HepG2 (cell line): ENCODE data around the gene IL18RAP. TPM values are rescaled to one million over a fixed set of nuclear protein-coding genes. Genes with fewer than 3 reads are reported as not detected.

Experiments
- ATAC-seq: fragments of 200-7000 bp; cut with Tn5 transposase; 3 replicates; pipeline ENCODE4 v1.9.1; 2020; ENCODE audit warnings: mild to moderate bottlenecking, moderate library complexity
- BruUV-seq: library from RNA; stranded (reverse); fragments of 400-500 nt; replicated peaks from 2 replicates; lab custom pipeline; 2021; lab: Mats Ljungman, UMichigan
- CTCF ChIA-PET: fragments of 300-600 bp; formaldehyde crosslinking; extraction: SDS; loops from one replicate; lab custom pipeline; 2021; ENCODE audit warnings: low total read pairs, inconsistent platforms, low intra/inter-chr PET ratio; lab: Yijun Ruan, JAX
- POLR2A ChIA-PET: fragments of 350-600 bp; sonication (Branson Sonifier 250); formaldehyde crosslinking; loops from one replicate; lab custom pipeline; 2020; ENCODE audit warnings: antibody characterized with exemption, inconsistent platforms; lab: Yijun Ruan, JAX
- DNase-seq: peaks from one replicate; pipeline ENCODE4 v3.0.0-alpha.2; 2015; ENCODE audit warnings: low spot score
- FAIRE-seq: peaks from 3 replicates; lab custom pipeline; 2011; peaks lifted over from hg19 to GRCh38; lab: Jason Lieb, UNC
- H2AFZ ChIP-seq: one replicate; pipeline ENCODE4 v1.6.1; 2011; ENCODE audit warnings: low read length, inconsistent platforms
- H3K27ac ChIP-seq: fragments of 300-600 bp; 3 replicates; pipeline ENCODE4 v1.8.0; 2011; ENCODE audit warnings: mixed run types, mild to moderate bottlenecking, mixed read lengths, low read length, inconsistent platforms; ENCODE audit not compliant: insufficient read depth; ENCODE audit errors: extremely low read length
- H3K27me3 ChIP-seq, 2 experiments: fragments of 200-600 bp in 1 of 2; 2 replicates in 1 of 2; 3 replicates in 1 of 2; pipeline versions ENCODE4 v1.6.0 to v1.8.0; 2011; ENCODE audit warnings: low read length in 2 of 2, mild to moderate bottlenecking in 2 of 2, moderate library complexity in 2 of 2, inconsistent platforms in 1 of 2; ENCODE audit not compliant: insufficient read depth in 2 of 2, control insufficient read depth in 1 of 2
- H3K36me3 ChIP-seq, 2 experiments: fragments of 200-600 bp in 1 of 2; replicated peaks in 1 of 2; 2 replicates in 1 of 2; 3 replicates in 1 of 2; pipeline versions ENCODE4 v1.5.1 to v1.8.0; 2011; ENCODE audit warnings: low read length in 2 of 2, inconsistent platforms in 1 of 2; ENCODE audit not compliant: insufficient read depth in 2 of 2, control insufficient read depth in 1 of 2
- H3K4me1 ChIP-seq: 2 replicates; pipeline ENCODE4 v1.5.1; 2012; ENCODE audit warnings: low read length, inconsistent platforms; ENCODE audit not compliant: insufficient read depth
- H3K4me2 ChIP-seq: 2 replicates; pipeline ENCODE4 v1.6.0; 2011; ENCODE audit warnings: low read depth, low read length, inconsistent platforms
- H3K4me3 ChIP-seq, 3 experiments: fragments of 200-600 bp in 1 of 3; sonication (generic), shearing (Covaris generic) in 1 of 3; replicated peaks in 1 of 3; 2 replicates each; pipeline ENCODE4 v1.5.1; 2011 to 2016; ENCODE audit warnings: low read length in 3 of 3, inconsistent platforms in 2 of 3, low read depth in 2 of 3, mild to moderate bottlenecking in 2 of 3, control low read depth in 1 of 3, mixed read lengths in 1 of 3; ENCODE audit not compliant: insufficient read depth in 1 of 3
- H3K79me2 ChIP-seq: one replicate; pipeline ENCODE4 v1.6.1; 2011; ENCODE audit warnings: low read length, inconsistent platforms; ENCODE audit not compliant: insufficient read depth
- H3K9ac ChIP-seq: 2 replicates; pipeline ENCODE4 v1.6.0; 2011; ENCODE audit warnings: mild to moderate bottlenecking, low read depth, low read length, inconsistent platforms; ENCODE audit not compliant: insufficient read depth
- H3K9me3 ChIP-seq: 2 replicates; pipeline ENCODE4 v1.5.1; 2012; ENCODE audit warnings: mild to moderate bottlenecking, low read length
- H4K20me1 ChIP-seq: 2 replicates; pipeline ENCODE4 v1.6.0; 2011; ENCODE audit warnings: inconsistent platforms, mild to moderate bottlenecking, low read length, moderate library complexity; ENCODE audit not compliant: insufficient read depth
- AGO2 ChIP-seq: fragments of 200-400 bp; formaldehyde crosslinking; optimal IDR thresholded peaks from 2 replicates; pipeline ENCODE3; 2017; ENCODE audit warnings: mild to moderate bottlenecking, low read depth, low read length, moderate library complexity
- HOXA5 ChIP-seq: sonication (generic); formaldehyde crosslinking; IDR thresholded peaks from 2 replicates; pipeline ENCODE4 v1.4.0; 2020; ENCODE audit warnings: missing genetic modification reagents
- KDM1A ChIP-seq: IDR thresholded peaks from 2 replicates; pipeline ENCODE4 v1.6.1; 2016; ENCODE audit warnings: missing compliant biosample characterization
- MAFK ChIP-seq, 2 experiments: IDR thresholded peaks in 1 of 2; conservative IDR thresholded peaks in 1 of 2; 2 replicates each; pipeline ENCODE4 v1.6.1; 2011; ENCODE audit warnings: improper control_type of control experiment in 2 of 2, low read length in 2 of 2
- MTA3 ChIP-seq: sonication (generic); formaldehyde crosslinking; IDR thresholded peaks from 2 replicates; pipeline ENCODE4 v1.4.0; 2020; ENCODE audit warnings: missing genetic modification reagents
- NR2F2 ChIP-seq: IDR thresholded peaks from 2 replicates; pipeline ENCODE4 v1.6.1; 2012; ENCODE audit warnings: low read depth, inconsistent platforms, borderline replicate concordance
- SYNCRIP ChIP-seq: fragments of 200-400 bp; formaldehyde crosslinking; IDR thresholded peaks from 2 replicates; pipeline ENCODE4 v1.6.1; 2018; ENCODE audit warnings: mild to moderate bottlenecking, low read depth, low read length; ENCODE audit not compliant: insufficient read depth
- TSC22D2 ChIP-seq: sonication (generic); formaldehyde crosslinking; IDR thresholded peaks from 2 replicates; pipeline ENCODE4 v1.5.1; 2020; ENCODE audit warnings: missing genetic modification reagents, mild to moderate bottlenecking, borderline replicate concordance
- UBTF ChIP-seq: sonication (generic); formaldehyde crosslinking; IDR thresholded peaks from 2 replicates; pipeline ENCODE4 v1.4.0; 2020; ENCODE audit warnings: mild to moderate bottlenecking, missing genetic modification reagents
- ZBTB10 ChIP-seq: sonication (generic); formaldehyde crosslinking; IDR thresholded peaks from 2 replicates; pipeline ENCODE4 v1.4.0; 2020; ENCODE audit warnings: missing genetic modification reagents, borderline replicate concordance
- ZBTB39 ChIP-seq: sonication (generic); formaldehyde crosslinking; IDR thresholded peaks from 2 replicates; pipeline ENCODE4 v1.5.0; 2020; ENCODE audit warnings: missing genetic modification reagents
- ZFX ChIP-seq: sonication (generic); formaldehyde crosslinking; IDR thresholded peaks from 2 replicates; pipeline ENCODE4 v1.4.0; 2020; ENCODE audit warnings: mild to moderate bottlenecking, low read depth, missing genetic modification reagents, moderate library complexity
- ZNF143 ChIP-seq: sonication (generic); formaldehyde crosslinking; IDR thresholded peaks from 2 replicates; pipeline ENCODE4 v1.4.0; 2020; ENCODE audit warnings: missing genetic modification reagents
- ZNF317 ChIP-seq: sonication (generic); formaldehyde crosslinking; IDR thresholded peaks from 2 replicates; pipeline ENCODE4 v1.5.0; 2020; ENCODE audit warnings: mild to moderate bottlenecking, missing genetic modification reagents
- ZNF326 ChIP-seq: sonication (generic); formaldehyde crosslinking; IDR thresholded peaks from 2 replicates; pipeline ENCODE4 v1.4.0; 2020; ENCODE audit warnings: missing genetic modification reagents, borderline replicate concordance
- ZNF430 ChIP-seq: sonication (generic); formaldehyde crosslinking; IDR thresholded peaks from 2 replicates; pipeline ENCODE4 v1.9.0; 2021; ENCODE audit warnings: mild to moderate bottlenecking, missing genetic modification reagents
- ZNF546 ChIP-seq: sonication (generic); formaldehyde crosslinking; conservative IDR thresholded peaks from 2 replicates; pipeline ENCODE4 v1.8.1; 2023; ENCODE audit warnings: mild to moderate bottlenecking, missing genetic modification reagents
- ZNF605 ChIP-seq: sonication (generic); formaldehyde crosslinking; IDR thresholded peaks from 2 replicates; pipeline ENCODE4 v1.8.0; 2022; ENCODE audit warnings: mild to moderate bottlenecking, missing genetic modification reagents
- ZNF615 ChIP-seq: sonication (generic); formaldehyde crosslinking; IDR thresholded peaks from 2 replicates; pipeline ENCODE4 v1.5.0; 2020; ENCODE audit warnings: mild to moderate bottlenecking, missing genetic modification reagents, borderline replicate concordance
- WGBS: methylation state at CpG from one replicate; pipeline ENCODE4 v1.1.6; 2017; ENCODE audit warnings: low lambda C conversion rate; 5-methylcytosine and 5-hydroxymethylcytosine counted together
- in situ Hi-C: cut with HindIII; loops from 2 replicates; pipeline ENCODE4 v1.10.0; 2017; ENCODE audit warnings: low pct_unique_long_range_greater_than_20kb; ENCODE audit not compliant: extremely low pct_ligation_motif_present
- intact Hi-C: fragments of 100-400 bp; cut with micrococcal nuclease; formaldehyde crosslinking; loops from one replicate; pipeline ENCODE4 v1.10.0; 2022; ENCODE audit not compliant: unreplicated experiment
- polyA plus RNA-seq, 8 experiments: library from polyadenylated mRNA; depleted of rRNA in 3 of 8; stranded (reverse) in 7 of 8; unstranded in 1 of 8; fragments of >200 nt; fragmentation: Illumina TruSeq in 4 of 8; extraction: Trizol in 4 of 8; gene quantifications; 2 replicates each; pipeline versions ENCODE4 v1.2.1 to v1.2.3, GENCODE V29; 2011 to 2016; ENCODE audit warnings: low read depth in 4 of 8, missing spikeins in 1 of 8, mixed read lengths in 1 of 8; ENCODE audit not compliant: insufficient read depth in 1 of 8
- total RNA-seq, 5 experiments: library from RNA; depleted of rRNA; stranded (reverse); fragments of >200 nt; fragmentation: Illumina TruSeq; extraction: Trizol; gene quantifications; 2 replicates each; pipeline ENCODE4 v1.2.3, GENCODE V29; 2016; ENCODE audit warnings: low read depth in 1 of 5

The IL18RAP gene
- total and polyA plus RNA-seq, 2 of the 13 experiments (the other 11 are each of a cell fraction or from before 2014, with no cell fraction given): 0.05 TPM; not detected in 1

- TF ChIP-seq ZNF605 (CRISPR knock-in tag) (no peak), NR2F2 (no peak), AGO2 (no peak), ZBTB10 (CRISPR knock-in tag) (no peak), ZNF615 (CRISPR knock-in tag) (no peak), HOXA5 (CRISPR knock-in tag) (no peak), MTA3 (CRISPR knock-in tag) (no peak), TSC22D2 (CRISPR knock-in tag) (no peak)
Observed at GRCh38 chr2:102438111-102438510, 15.2 kb downstream of the IL18RAP start (continued).

GRCh38 chr2:102438578-102438977 is 15.6 kb downstream of the IL18RAP start:
- no TSS peak for BruUV-seq
- WGBS: 54% methylated on average over 2 of the region's 2 CpGs
- ChIA-PET CTCF (no interaction called here), POLR2A (no interaction called here)
- in situ Hi-C loops: no loop called here
- H2AFZ ChIP-seq: no peak overlapping the region
- H3K4me2 ChIP-seq: no peak overlapping the region
- H3K9me3 ChIP-seq: no peaks in the 10 kb centered on the region
- ATAC-seq (no peak), FAIRE-seq (no peak), DNase-seq (no peak)
- H3K27me3 ChIP-seq: peaks cover 0 to 10% of the 10 kb centered on the region in 2 experiments; a peak in 1 of 5 replicates
- H3K4me1 ChIP-seq: no peaks in the 10 kb centered on the region
- H4K20me1 ChIP-seq: no peaks in the 10 kb centered on the region
- no peak overlapping the region for H3K27ac ChIP-seq
- no peaks in the 10 kb centered on the region for H3K79me2 ChIP-seq
- intact Hi-C loops: no loop called here
- no peaks in the 10 kb centered on the region for H3K36me3 ChIP-seq
- no peak overlapping the region for H3K9ac ChIP-seq
- no peak overlapping the region for H3K4me3 ChIP-seq
- no peak for TF ChIP-seq MAFK (conservative IDR thresholded peaks at IDR 0.05 in 1 of 2, IDR thresholded peaks at IDR 0.05 in 1 of 2; ENCODE audit: low read length in 2 of 2)
- TF ChIP-seq SYNCRIP: no peak
- no peak for TF ChIP-seq ZNF546 (CRISPR knock-in tag)
- no peak for TF ChIP-seq ZNF317 (CRISPR knock-in tag)
- TF ChIP-seq ZNF143 (CRISPR knock-in tag): no peak
- TF ChIP-seq ZBTB39 (CRISPR knock-in tag): no peak
- no peak for TF ChIP-seq UBTF (CRISPR knock-in tag)
- no peak for TF ChIP-seq KDM1A
- TF ChIP-seq ZFX (CRISPR knock-in tag): no peak
- no peak for TF ChIP-seq ZNF430
- no peak for TF ChIP-seq ZNF326 (CRISPR knock-in tag)
